K562 (cell line): Measurements from ENCODE around the gene MEGF11. TPM values are rescaled to one million over a fixed set of nuclear protein-coding genes. Genes with fewer than 3 reads are reported as not detected.

Experiments
- CBFA2T3 ChIP-seq: fragments of 450-650 bp; IDR thresholded peaks from 2 replicates; pipeline ENCODE4 v1.6.1; 2017
- DEAF1 ChIP-seq: fragments of 450-650 bp; formaldehyde crosslinking; IDR thresholded peaks from 2 replicates; pipeline ENCODE4 v1.4.0; 2020; ENCODE audit warnings: mild to moderate bottlenecking, moderate library complexity
- DMBX1 ChIP-seq: fragments of 250-450 bp; sonication (Bioruptor Pico); IDR thresholded peaks from 2 replicates; pipeline ENCODE4 v1.8.0; 2022; ENCODE audit warnings: inconsistent platforms, mild to moderate bottlenecking, moderate library complexity, borderline replicate concordance
- ELK1 ChIP-seq: sonication (generic); formaldehyde crosslinking; IDR thresholded peaks from 2 replicates; pipeline ENCODE4 v1.8.1; 2022; ENCODE audit warnings: missing genetic modification reagents
- FIP1L1 ChIP-seq: fragments of 200-400 bp; formaldehyde crosslinking; IDR thresholded peaks from 2 replicates; pipeline ENCODE4 v1.6.1; 2018; ENCODE audit warnings: mild to moderate bottlenecking, low read depth, low read length; ENCODE audit not compliant: poor library complexity, severe bottlenecking
- HNRNPL ChIP-seq: fragments of 200-400 bp; formaldehyde crosslinking; IDR thresholded peaks from 2 replicates; pipeline ENCODE4 v1.6.1; 2017; ENCODE audit warnings: low read depth, mild to moderate bottlenecking, low read length
- MCM2 ChIP-seq: fragments of 450-650 bp; IDR thresholded peaks from 2 replicates; pipeline ENCODE4 v1.6.1; 2017; ENCODE audit warnings: low read depth, mild to moderate bottlenecking
- NCOR1 ChIP-seq: fragments of 450-650 bp; IDR thresholded peaks from 2 replicates; pipeline ENCODE4 v1.6.1; 2016; ENCODE audit warnings: mild to moderate bottlenecking, moderate library complexity
- NUFIP1 ChIP-seq: fragments of 450-650 bp; IDR thresholded peaks from 2 replicates; pipeline ENCODE4 v1.6.1; 2018; ENCODE audit not compliant: partially characterized antibody
- PCBP2 ChIP-seq: fragments of 200-400 bp; formaldehyde crosslinking; IDR thresholded peaks from 2 replicates; pipeline ENCODE4 v1.6.1; 2018; ENCODE audit warnings: low read length, low read depth, mild to moderate bottlenecking, moderate library complexity; ENCODE audit not compliant: poor library complexity, severe bottlenecking
- SMARCC2 ChIP-seq: fragments of 450-650 bp; IDR thresholded peaks from 2 replicates; pipeline ENCODE4 v1.6.1; 2017; ENCODE audit warnings: antibody characterized with exemption, moderate library complexity, mild to moderate bottlenecking, low read depth
- SP2 ChIP-seq: IDR thresholded peaks from 2 replicates; pipeline ENCODE4 v1.6.1; 2011; ENCODE audit warnings: mild to moderate bottlenecking, low read depth, low read length, moderate library complexity; ENCODE audit not compliant: poor library complexity, severe bottlenecking; ENCODE audit errors: extremely low read depth
- TFE3 ChIP-seq: fragments of 450-650 bp; formaldehyde crosslinking; IDR thresholded peaks from 2 replicates; pipeline ENCODE4 v1.4.0; 2020; ENCODE audit warnings: mild to moderate bottlenecking, mixed read lengths
- ZMIZ1 ChIP-seq, 2 experiments: fragments of 150-350 bp in 1 of 2; IDR thresholded peaks; 2 replicates each; pipeline ENCODE4 v1.6.1; 2012 to 2016; ENCODE audit warnings: low read depth in 2 of 2, low read length in 2 of 2, mild to moderate bottlenecking in 1 of 2, moderate library complexity in 1 of 2
- ZNF436 ChIP-seq: fragments of 250-450, 450-650 bp; sonication (Bioruptor Pico); formaldehyde crosslinking; IDR thresholded peaks from 2 replicates; pipeline ENCODE4 v1.7.0; 2020; ENCODE audit warnings: mild to moderate bottlenecking
- ZNF444 ChIP-seq: fragments of 250-450 bp; sonication (Bioruptor Pico); IDR thresholded peaks from 2 replicates; pipeline ENCODE4 v1.4.0; 2020; ENCODE audit warnings: mild to moderate bottlenecking, moderate library complexity
- ZNF561 ChIP-seq: fragments of 450-650 bp; formaldehyde crosslinking; conservative IDR thresholded peaks from 2 replicates; pipeline ENCODE4 v1.4.0; 2020; ENCODE audit warnings: mild to moderate bottlenecking, moderate library complexity
- ZNF639 ChIP-seq, 2 experiments: fragments of 200-800 bp in 1 of 2; sonication (Bioruptor generic) in 1 of 2; sonication (generic) in 1 of 2; formaldehyde crosslinking in 1 of 2; IDR thresholded peaks in 1 of 2; conservative IDR thresholded peaks in 1 of 2; 2 replicates each; pipeline versions ENCODE4 v1.5.0 to v1.6.1; 2016 to 2020; ENCODE audit warnings: missing compliant biosample characterization in 1 of 2, missing genetic modification characterization in 1 of 2, missing genetic modification reagents in 1 of 2
- polyA plus RNA-seq, 8 experiments: library from polyadenylated mRNA; depleted of rRNA in 4 of 8; stranded (reverse) in 5 of 8; unstranded in 3 of 8; fragments of >200 nt; fragmentation: Nextera tagmentation in 2 of 8; fragmentation: Illumina TruSeq in 1 of 8; extraction: Ambion mirVana in 2 of 8; extraction: Trizol in 1 of 8; gene quantifications; 2 replicates each; pipeline versions ENCODE4 v1.2.1 to v1.2.3, GENCODE V29; 2011 to 2014; ENCODE audit warnings: inconsistent platforms in 1 of 8, missing spikeins in 1 of 8
- total RNA-seq, 7 experiments: library from RNA; depleted of rRNA in 6 of 7; stranded (reverse); fragments of >200 nt in 6 of 7; fragmentation: Illumina TruSeq in 2 of 7; extraction: Trizol in 2 of 7; gene quantifications; 2 replicates each; pipeline versions ENCODE4 v1.2.1 to v1.2.3, GENCODE V29; 2011 to 2021; ENCODE audit warnings: low replicate concordance in 1 of 7

The MEGF11 gene
- total and polyA plus RNA-seq, 9 of the 15 experiments (the other 6 are each of a cell fraction or from before 2014, with no cell fraction given): 0.06 to 0.23 (median 0.20) TPM; not detected in 6

- TF ChIP-seq ELK1 (CRISPR knock-in tag): no peak
- TF ChIP-seq FIP1L1: no peak
- no peak for TF ChIP-seq CBFA2T3
- TF ChIP-seq DEAF1 (CRISPR knock-in tag): no peak
- no peak for TF ChIP-seq ZNF444
- TF ChIP-seq DMBX1 (CRISPR knock-in tag): peak; percentile 64; the same call in 1 of the 2 replicates
- TF ChIP-seq ZNF436 (CRISPR knock-in tag): no peak
- TF ChIP-seq NUFIP1: no peak
- no peak for TF ChIP-seq ZNF561
- TF ChIP-seq ZMIZ1 (IDR thresholded peaks at IDR 0.05; ENCODE audit: low read depth in 2 of 2, low read length in 2 of 2): no peak
- no peak for TF ChIP-seq NCOR1
- TF ChIP-seq SP2: no peak
- no peak for TF ChIP-seq HNRNPL
- TF ChIP-seq SMARCC2: no peak
- TF ChIP-seq MCM2: no peak
- TF ChIP-seq TFE3 (CRISPR knock-in tag): no peak
- no peak for TF ChIP-seq PCBP2
- TF ChIP-seq ZNF639 (CRISPR knock-in tag; conservative IDR thresholded peaks at IDR 0.05 in 1 of 2, IDR thresholded peaks at IDR 0.05 in 1 of 2): 0 out of 4 replicates have a peak, but pooled peaks of 1 of the 2 experiments have one; percentile 37
Measured at GRCh38 chr15:66004618-66005262, 248.8 kb downstream of the MEGF11 start (continued).
